Activated CD8-positive, alpha-beta T cell treated with anti-CD3 and anti-CD28 coated beads, Interleukin-2, amount 10 ng/mL, durations not matched to agents 7 days and 5 days (primary cell): ENCODE results near the gene JPH3. TPM values are rescaled to one million over a fixed set of nuclear protein-coding genes. Genes with fewer than 3 reads are reported as not detected.
A peak's percentile ranks its signal among the peaks of the same experiment; 100 is the strongest.
"Not testable (repeated sequence)": the region's sequence is repeated elsewhere in the genome, so short reads cannot be mapped to it uniquely, and the experiment has no call there.

Experiments
- ATAC-seq: fragments of 150-1000 bp; cut with Tn5 transposase; one replicate; pipeline ENCODE4 v1.10.0; 2021; ENCODE audit warnings: moderate library complexity
- CTCF ChIA-PET: fragments of 350-600 bp; sonication (Branson Sonifier 250); formaldehyde crosslinking; loops from one replicate; lab custom pipeline; 2021; ENCODE audit warnings: antibody characterized with exemption; lab: Charles Lee
- POLR2A ChIA-PET: fragments of 350-600 bp; sonication (Branson Sonifier 250); formaldehyde crosslinking; loops from one replicate; lab custom pipeline; 2021; ENCODE audit warnings: antibody characterized with exemption; lab: Charles Lee
- DNase-seq: peaks from one replicate; pipeline ENCODE4 v3.0.0-alpha.2; 2020
- H3K27ac Mint-ChIP-seq: one replicate; pipeline ENCODE4 v1.8.0; 2021; ENCODE audit warnings: mild to moderate bottlenecking, mixed read lengths
- H3K27me3 Mint-ChIP-seq: one replicate; pipeline ENCODE4 v1.8.0; 2021; ENCODE audit warnings: low read depth, mixed read lengths
- H3K36me3 Mint-ChIP-seq: one replicate; pipeline ENCODE4 v1.8.0; 2021; ENCODE audit warnings: low read depth, mixed read lengths
- H3K4me1 Mint-ChIP-seq: one replicate; pipeline ENCODE4 v1.8.0; 2021; ENCODE audit warnings: low read depth, mixed read lengths
- H3K4me3 Mint-ChIP-seq: one replicate; pipeline ENCODE4 v1.8.0; 2021; ENCODE audit warnings: mild to moderate bottlenecking, mixed read lengths
- H3K9me3 Mint-ChIP-seq: one replicate; pipeline ENCODE4 v1.8.0; 2022; ENCODE audit warnings: mixed read lengths; ENCODE audit not compliant: insufficient read depth
- total RNA-seq, 2 experiments: library from RNA; stranded (reverse); gene quantifications; one replicate each; pipeline ENCODE4 v1.2.3, GENCODE V29; 2021

Gene JPH3
- total RNA-seq, 2 experiments from 2014 or later: not detected

- peaks cover 11% of the 10 kb centered on the region for H3K27me3 Mint-ChIP-seq
- H3K4me1 Mint-ChIP-seq, ATAC-seq, H3K27ac Mint-ChIP-seq, H3K36me3 Mint-ChIP-seq, H3K9me3 Mint-ChIP-seq, CTCF ChIA-PET, DNase-seq, H3K4me3 Mint-ChIP-seq: not testable (repeated sequence)
- POLR2A ChIA-PET: interaction anchor here (0.6 kb wide), 1 partner anchor 145 kb away, joined by 3 read pairs; no protein-coding TSS in a partner anchor
Observed at GRCh38 chr16:87578142-87578930, 24.0 kb upstream of the JPH3 start.

- Mint-ChIP-seq H3K27me3 (peaks cover 14% of the 10 kb centered on the region), H3K4me3 (no peak overlapping the region), H3K4me1 (no peaks in the 10 kb centered on the region), H3K9me3 (no peaks in the 10 kb centered on the region), H3K36me3 (no peaks in the 10 kb centered on the region), H3K27ac (no peak overlapping the region)
- CTCF ChIA-PET: no interaction called here
- ATAC-seq (no peak), DNase-seq (no peak)
- POLR2A ChIA-PET: interaction anchor here (0.6 kb wide), 1 partner anchor 56 kb away, joined by 3 read pairs; no protein-coding TSS in a partner anchor
Observed at GRCh38 chr16:87579691-87580090, 22.6 kb upstream of the JPH3 start.

GRCh38 chr16:87580855-87581261 lies 21.4 kb upstream of the JPH3 start:
- H3K4me1 Mint-ChIP-seq: no peaks in the 10 kb centered on the region
- H3K9me3 Mint-ChIP-seq: no peaks in the 10 kb centered on the region
- peaks cover 13% of the 10 kb centered on the region for H3K27me3 Mint-ChIP-seq
- CTCF ChIA-PET: no interaction called here
- H3K36me3 Mint-ChIP-seq: no peaks in the 10 kb centered on the region
- POLR2A ChIA-PET: no interaction called here
- no peak overlapping the region for H3K4me3 Mint-ChIP-seq
- H3K27ac Mint-ChIP-seq: no peak overlapping the region
- DNase-seq (no peak), ATAC-seq (no peak)

DNA sequence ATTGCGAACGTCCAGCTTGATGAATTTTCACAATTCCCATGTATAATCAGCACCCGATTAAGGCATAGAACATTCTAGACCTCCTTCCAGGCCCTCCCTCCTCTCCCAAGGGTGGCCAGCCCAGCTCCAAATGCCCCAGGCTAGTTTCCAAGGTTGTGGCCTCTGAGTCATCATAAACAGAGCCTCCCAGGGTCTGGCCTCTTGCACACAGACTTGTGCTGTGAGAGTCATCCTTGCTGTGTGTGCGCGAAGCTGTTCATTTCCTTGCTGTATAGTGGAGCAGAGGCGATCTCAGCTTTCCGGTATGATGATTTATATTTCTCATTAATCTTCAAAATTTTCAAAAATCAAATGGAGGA lies 20.5 kb upstream of the JPH3 start:
- POLR2A ChIA-PET: no interaction called here
- Mint-ChIP-seq H3K27ac (no peak overlapping the region), H3K4me1 (no peaks in the 10 kb centered on the region), H3K27me3 (peaks cover 17% of the 10 kb centered on the region), H3K4me3 (no peak overlapping the region), H3K9me3 (no peaks in the 10 kb centered on the region), H3K36me3 (no peaks in the 10 kb centered on the region)
- DNase-seq (no peak), ATAC-seq (no peak)
- CTCF ChIA-PET: no interaction called here

DNA sequence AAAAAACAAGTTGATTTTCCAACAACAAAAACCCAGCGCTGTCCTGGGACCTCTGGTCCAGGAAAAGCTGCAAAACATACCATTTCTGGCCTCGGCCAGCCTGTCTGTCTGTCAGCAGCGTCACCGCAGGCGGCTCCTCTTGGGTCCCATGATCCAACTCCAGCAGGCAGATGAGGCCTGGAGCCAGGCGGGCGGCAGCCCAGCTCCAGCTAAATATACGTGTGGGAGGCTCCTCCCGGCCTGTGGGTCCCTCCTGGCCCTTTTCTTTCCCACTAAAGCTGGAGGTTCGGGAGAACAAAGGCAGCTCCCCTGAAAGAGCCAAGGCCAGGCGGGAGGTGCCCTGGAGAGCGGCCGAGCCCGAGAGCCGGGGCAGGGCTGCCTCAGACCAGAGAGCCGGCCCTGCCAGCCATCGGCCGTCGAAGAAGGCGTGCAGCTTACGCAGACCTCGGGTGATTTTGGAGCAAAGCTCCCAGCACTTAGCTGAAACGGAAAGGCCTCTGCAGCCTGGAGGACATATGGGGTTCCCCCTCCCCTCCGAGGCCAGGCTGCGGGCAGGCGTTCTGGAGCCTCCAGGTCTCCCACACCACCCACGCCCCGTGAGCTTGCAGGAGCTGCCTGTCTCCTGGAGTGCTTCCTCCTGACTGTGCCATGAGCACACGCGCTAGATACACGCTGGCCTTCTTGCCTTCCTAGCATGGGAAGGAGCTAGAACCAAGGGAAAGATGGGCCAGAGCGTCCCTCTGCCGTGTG lies 19.9 kb upstream of the JPH3 start:
- no peak for DNase-seq
- CTCF ChIA-PET: no interaction called here
- Mint-ChIP-seq H3K27me3 (peaks cover 17% of the 10 kb centered on the region), H3K27ac (no peak overlapping the region), H3K4me3 (no peak overlapping the region), H3K4me1 (no peaks in the 10 kb centered on the region), H3K9me3 (no peaks in the 10 kb centered on the region), H3K36me3 (no peaks in the 10 kb centered on the region)
- ATAC-seq: no peak
- POLR2A ChIA-PET: no interaction called here

DNA sequence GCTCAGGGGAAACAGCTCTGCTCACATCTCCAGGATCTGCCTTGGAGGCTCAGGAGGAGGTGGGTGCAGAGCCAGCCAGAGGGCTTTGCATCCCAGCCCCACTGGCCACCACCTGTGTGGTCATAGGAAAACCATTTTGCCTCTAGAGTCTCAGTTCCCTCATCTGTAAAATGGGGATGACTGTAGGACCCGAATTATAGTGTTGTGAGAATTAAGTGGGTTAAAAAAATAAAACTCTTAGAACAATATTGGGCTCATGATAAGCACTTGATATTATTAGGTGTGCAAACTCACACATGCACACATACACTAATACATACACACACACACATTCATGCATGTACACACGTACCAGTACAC lies 19.4 kb upstream of the JPH3 start:
- no peak overlapping the region for H3K4me3 Mint-ChIP-seq
- DNase-seq (no peak), ATAC-seq (no peak)
- H3K27me3 Mint-ChIP-seq: peaks cover 17% of the 10 kb centered on the region
- H3K4me1 Mint-ChIP-seq: no peaks in the 10 kb centered on the region
- no peaks in the 10 kb centered on the region for H3K36me3 Mint-ChIP-seq
- H3K9me3 Mint-ChIP-seq: no peaks in the 10 kb centered on the region
- POLR2A ChIA-PET: no interaction called here
- peak overlapping the region; percentile 53 for H3K27ac Mint-ChIP-seq
- CTCF ChIA-PET: no interaction called here

- H3K36me3 Mint-ChIP-seq: no peaks in the 10 kb centered on the region
- ChIA-PET CTCF (no interaction called here), POLR2A (no interaction called here)
- DNase-seq (no peak), ATAC-seq (no peak)
- peaks cover 17% of the 10 kb centered on the region for H3K27me3 Mint-ChIP-seq
- H3K9me3 Mint-ChIP-seq: no peaks in the 10 kb centered on the region
- no peak overlapping the region for H3K4me3 Mint-ChIP-seq
- no peaks in the 10 kb centered on the region for H3K4me1 Mint-ChIP-seq
- no peak overlapping the region for H3K27ac Mint-ChIP-seq
Observed at GRCh38 chr16:87583453-87584131, 18.7 kb upstream of the JPH3 start.

DNA sequence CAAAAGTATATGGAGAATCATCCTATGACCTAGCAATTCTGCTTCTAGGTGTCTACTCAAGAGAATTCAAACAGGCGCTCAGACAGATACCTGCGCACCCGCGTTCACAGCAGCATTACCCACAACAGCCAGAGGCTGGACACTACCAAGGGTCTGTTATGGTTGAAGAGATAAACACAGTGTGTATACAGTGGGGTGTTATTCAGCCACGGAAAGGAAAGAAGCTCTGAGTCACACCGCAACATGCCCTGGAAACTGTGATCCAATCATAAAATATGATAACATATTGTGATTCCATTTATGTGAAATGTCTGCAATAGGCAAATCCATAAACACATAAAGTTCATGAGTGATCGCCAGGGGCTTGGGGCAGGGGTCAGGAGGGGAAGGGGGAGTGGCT lies 18.0 kb upstream of the JPH3 start:
- DNase-seq: no peak
- Mint-ChIP-seq H3K4me1 (no peaks in the 10 kb centered on the region), H3K9me3 (no peaks in the 10 kb centered on the region), H3K27me3 (peaks cover 21% of the 10 kb centered on the region), H3K27ac (no peak overlapping the region), H3K4me3 (no peak overlapping the region), H3K36me3 (no peaks in the 10 kb centered on the region)
- ChIA-PET POLR2A (no interaction called here), CTCF (no interaction called here)
- ATAC-seq: no peak

DNA sequence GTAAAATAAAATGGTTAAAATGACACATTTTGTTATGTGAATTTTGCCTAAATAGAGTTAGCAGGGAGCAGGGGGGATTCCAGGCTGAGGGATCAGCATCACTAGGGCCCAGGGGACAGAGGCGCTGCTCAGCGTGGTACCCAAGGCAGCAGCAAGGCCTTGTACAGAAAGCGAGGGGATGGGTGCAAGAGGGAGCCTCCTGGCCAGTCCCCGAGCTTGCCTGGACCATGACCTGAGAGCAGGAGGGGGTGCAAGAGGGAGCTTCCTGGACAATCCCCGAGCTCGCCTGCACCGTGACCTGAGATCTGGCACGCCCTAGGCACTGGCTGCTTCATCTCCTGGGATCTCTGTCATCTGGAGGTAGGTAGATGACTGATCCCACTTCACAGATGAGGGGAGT lies 17.3 kb upstream of the JPH3 start:
- no peak for DNase-seq
- ATAC-seq: no peak
- ChIA-PET POLR2A (no interaction called here), CTCF (no interaction called here)
- no peak overlapping the region for H3K27ac Mint-ChIP-seq
- H3K27me3 Mint-ChIP-seq: peaks cover 19% of the 10 kb centered on the region
- no peaks in the 10 kb centered on the region for H3K36me3 Mint-ChIP-seq
- H3K4me3 Mint-ChIP-seq: no peak overlapping the region
- no peaks in the 10 kb centered on the region for H3K4me1 Mint-ChIP-seq
- no peaks in the 10 kb centered on the region for H3K9me3 Mint-ChIP-seq

- ChIA-PET POLR2A (no interaction called here), CTCF (no interaction called here)
- Mint-ChIP-seq H3K4me3 (no peak overlapping the region), H3K27ac (no peak overlapping the region), H3K4me1 (no peaks in the 10 kb centered on the region), H3K9me3 (no peaks in the 10 kb centered on the region), H3K27me3 (peaks cover 19% of the 10 kb centered on the region), H3K36me3 (no peaks in the 10 kb centered on the region)
- ATAC-seq (no peak), DNase-seq (no peak)
Observed at GRCh38 chr16:87585442-87586200, 16.7 kb upstream of the JPH3 start.

DNA sequence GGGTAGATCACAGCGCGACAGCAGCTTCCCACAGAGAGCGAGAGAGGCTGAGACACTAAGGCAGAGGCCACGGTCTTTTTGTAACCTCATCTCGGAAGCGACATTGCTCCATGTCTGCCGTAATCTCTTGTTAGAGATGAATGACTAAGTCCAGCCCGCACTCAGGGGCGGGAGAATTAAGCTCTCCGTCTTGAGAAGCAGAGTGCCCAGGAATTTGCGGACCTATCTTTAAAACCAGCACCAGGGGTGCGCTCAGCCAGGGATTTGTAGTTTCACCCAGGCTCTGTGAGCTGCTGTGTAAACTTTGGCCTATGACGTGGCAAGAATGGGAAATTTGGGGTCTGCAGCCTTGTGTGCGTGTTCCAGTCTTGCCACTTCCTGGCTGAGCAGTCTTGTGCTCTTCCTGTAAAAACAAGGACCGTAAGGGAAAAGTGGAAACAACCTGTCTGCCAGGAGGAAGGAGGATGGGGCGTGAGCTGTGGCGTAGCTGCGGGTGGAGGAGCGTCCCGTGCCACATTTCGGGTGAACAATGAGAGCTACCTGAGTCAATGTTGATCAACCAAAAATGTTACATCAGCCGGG lies 16.0 kb upstream of the JPH3 start:
- POLR2A ChIA-PET: interaction anchor here (0.5 kb wide), 1 partner anchor 12 kb away, joined by 3 read pairs; no protein-coding TSS in a partner anchor
- H3K36me3 Mint-ChIP-seq: no peaks in the 10 kb centered on the region

More for the DNA sequence above, 16.0 kb upstream of the JPH3 start:
- no peaks in the 10 kb centered on the region for H3K9me3 Mint-ChIP-seq
- ATAC-seq (no peak), DNase-seq (no peak)
- no peaks in the 10 kb centered on the region for H3K4me1 Mint-ChIP-seq
- CTCF ChIA-PET: interaction anchor here (0.8 kb wide), 1 partner anchor 50 kb away, joined by 3 read pairs; no protein-coding TSS in a partner anchor
- H3K27ac Mint-ChIP-seq: no peak overlapping the region
- peaks cover 19% of the 10 kb centered on the region for H3K27me3 Mint-ChIP-seq
- H3K4me3 Mint-ChIP-seq: no peak overlapping the region
